HTERT RPE-1 (cell line): ENCODE results near the gene CFAP20DC.
"Not testable (repeated sequence)": the region's sequence is repeated elsewhere in the genome, so short reads cannot be mapped to it uniquely, and the experiment has no call there.

Source experiments
- in situ Hi-C: fragments of 300-500 bp; cut with MboI; formaldehyde crosslinking; loops from 4 replicates; pipeline ENCODE4 v1.14.3; 2020; ENCODE audit warnings: low sequenced_read_pairs

The CFAP20DC gene

GRCh38 chr3:58806551-58807244 is 243.1 kb downstream of the CFAP20DC start:
- in situ Hi-C loops = not testable (repeated sequence)

GRCh38 chr3:58804914-58805313 is 244.9 kb downstream of the CFAP20DC start:
- in situ Hi-C loops = no loop called here

GRCh38 chr3:58801541-58801940 is 248.3 kb downstream of the CFAP20DC start:
- in situ Hi-C loops = no loop called here

GRCh38 chr3:58800940-58801339 is 248.9 kb downstream of the CFAP20DC start:
- in situ Hi-C loops = no loop called here

- in situ Hi-C loops = no loop called here
Measured at GRCh38 chr3:58800032-58800431, 249.8 kb downstream of the CFAP20DC start.

- in situ Hi-C loops = no loop called here
Measured at GRCh38 chr3:58799271-58799670, 250.6 kb downstream of the CFAP20DC start.

GRCh38 chr3:58798312-58798711 is 251.5 kb downstream of the CFAP20DC start:
- in situ Hi-C loops = no loop called here

GRCh38 chr3:58794750-58795149 is 255.1 kb downstream of the CFAP20DC start:
- in situ Hi-C loops = no loop called here

- in situ Hi-C loops = no loop called here
Measured at GRCh38 chr3:58793938-58794337, 255.9 kb downstream of the CFAP20DC start.

- in situ Hi-C loops = no loop called here
Measured at GRCh38 chr3:58792921-58793451, 256.8 kb downstream of the CFAP20DC start.

GRCh38 chr3:58789385-58789784 is 260.4 kb downstream of the CFAP20DC start:
- in situ Hi-C loops = no loop called here

- in situ Hi-C loops = no loop called here
Measured at GRCh38 chr3:58784888-58785287, 264.9 kb downstream of the CFAP20DC start.

GRCh38 chr3:58784425-58784824 is 265.4 kb downstream of the CFAP20DC start:
- in situ Hi-C loops = no loop called here

GRCh38 chr3:58783845-58784244 is 266.0 kb downstream of the CFAP20DC start:
- in situ Hi-C loops = no loop called here

- in situ Hi-C loops = no loop called here
Measured at GRCh38 chr3:58779934-58780333, 269.9 kb downstream of the CFAP20DC start.

- in situ Hi-C loops = no loop called here
Measured at GRCh38 chr3:58776231-58776630, 273.6 kb downstream of the CFAP20DC start.

- in situ Hi-C loops = no loop called here
Measured at GRCh38 chr3:58772462-58772861, 277.4 kb downstream of the CFAP20DC start.

- in situ Hi-C loops = no loop called here
Measured at GRCh38 chr3:58769065-58769464, 280.8 kb downstream of the CFAP20DC start.

GRCh38 chr3:58766587-58767282 is 283.1 kb downstream of the CFAP20DC start:
- in situ Hi-C loops = no loop called here

- in situ Hi-C loops = no loop called here
Measured at GRCh38 chr3:58755150-58755549, 294.7 kb downstream of the CFAP20DC start.

- in situ Hi-C loops = no loop called here
Measured at GRCh38 chr3:58754074-58754473, 295.8 kb downstream of the CFAP20DC start.

- in situ Hi-C loops = no loop called here
Measured at GRCh38 chr3:58751882-58752567, 297.8 kb downstream of the CFAP20DC start.
